ENCODE measurements around the gene NBPF3.

NBPF3 gene

GRCh38 chr1:21530368-21531016 lies 90.6 kb downstream of the NBPF3 start:
- H3K27ac ChIP-seq, result no peak overlapping the region
- no peak for DNase-seq (ENCODE audit: low read depth, low spot score)
- TF ChIP-seq EZH2 (IDR thresholded peaks at IDR 0.05) (no peak), FOXP2 (optimal IDR thresholded peaks at IDR 0.05; ENCODE audit: control extremely low read depth, extremely low read length, insufficient read depth) (no peak), POLR2AphosphoS5 (IDR thresholded peaks at IDR 0.05; ENCODE audit: borderline replicate concordance, low read depth, low read length) (no peak)
- H3K9ac ChIP-seq (ENCODE audit: insufficient read length), result no peak overlapping the region
- H3K9me3 ChIP-seq (ENCODE audit: low read depth, low read length), result no peaks in the 10 kb centered on the region
- no peak overlapping the region for H3K4me3 ChIP-seq
- H3K36me3 ChIP-seq (ENCODE audit: insufficient read depth, low read length), result peaks cover 5% of the 10 kb centered on the region; the same call in 1 of the 2 replicates

DNA sequence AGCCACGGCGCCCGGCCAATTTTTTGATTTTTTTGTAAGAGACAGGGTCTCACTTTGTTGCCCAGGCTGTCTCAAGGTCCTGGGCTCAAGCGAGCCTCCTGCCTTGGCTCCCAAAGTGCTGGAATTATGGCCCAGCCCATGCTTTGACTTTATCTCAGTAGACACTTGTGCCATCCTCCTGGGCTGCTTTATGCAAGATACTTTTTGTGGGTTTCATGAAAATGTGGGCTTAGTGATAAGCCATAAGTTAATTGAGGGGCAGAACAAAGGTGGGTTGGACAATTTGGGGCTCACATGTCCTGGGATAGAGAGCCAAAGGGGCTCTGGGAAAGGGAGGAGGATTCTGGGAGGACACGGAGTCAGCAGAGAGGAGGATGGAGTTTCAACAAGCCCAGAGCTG lies 91.3 kb downstream of the NBPF3 start:
- DNase-seq (ENCODE audit: low read depth, low spot score), result no peak
- peaks cover 5% of the 10 kb centered on the region; the same call in 1 of the 2 replicates for H3K36me3 ChIP-seq (ENCODE audit: insufficient read depth, low read length)
- TF ChIP-seq EZH2 (IDR thresholded peaks at IDR 0.05) (no peak), POLR2AphosphoS5 (IDR thresholded peaks at IDR 0.05; ENCODE audit: borderline replicate concordance, low read depth, low read length) (no peak), FOXP2 (optimal IDR thresholded peaks at IDR 0.05; ENCODE audit: control extremely low read depth, extremely low read length, insufficient read depth) (no peak)
- no peak overlapping the region for H3K27ac ChIP-seq
- no peak overlapping the region for H3K4me3 ChIP-seq
- H3K9me3 ChIP-seq (ENCODE audit: low read depth, low read length), result no peaks in the 10 kb centered on the region
- no peak overlapping the region for H3K9ac ChIP-seq (ENCODE audit: insufficient read length)

DNA sequence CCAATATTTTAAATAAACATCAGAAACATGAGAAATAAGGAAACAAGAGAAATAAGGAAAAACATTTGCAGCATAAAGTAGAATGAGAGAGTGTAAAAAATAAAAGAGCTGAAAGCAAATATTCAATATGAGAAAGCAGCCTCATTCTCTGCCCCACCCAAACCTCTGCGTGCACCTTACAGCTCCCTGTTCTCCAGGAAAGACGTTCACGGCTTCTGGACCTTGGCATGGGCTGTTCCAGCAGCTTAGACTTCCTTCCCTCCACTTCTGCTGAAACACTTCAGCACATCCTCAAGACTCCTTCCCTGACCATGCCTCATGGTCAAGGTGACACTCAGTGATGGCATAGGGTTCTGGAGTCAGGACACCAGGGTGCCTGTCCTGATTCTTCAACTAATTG lies 92.6 kb downstream of the NBPF3 start:
- Histone ChIP-seq H3K4me3 (no peak overlapping the region), H3K9ac (ENCODE audit: insufficient read length) (no peak overlapping the region), H3K9me3 (ENCODE audit: low read depth, low read length) (no peaks in the 10 kb centered on the region), H3K36me3 (ENCODE audit: insufficient read depth, low read length) (peaks cover 5% of the 10 kb centered on the region; the same call in 1 of the 2 replicates), H3K27ac (no peak overlapping the region)
- no peak for DNase-seq (ENCODE audit: low read depth, low spot score)
- TF ChIP-seq EZH2 (IDR thresholded peaks at IDR 0.05), result no peak
- TF ChIP-seq FOXP2 (optimal IDR thresholded peaks at IDR 0.05; ENCODE audit: control extremely low read depth, extremely low read length, insufficient read depth), result no peak
- TF ChIP-seq POLR2AphosphoS5 (IDR thresholded peaks at IDR 0.05; ENCODE audit: borderline replicate concordance, low read depth, low read length), result no peak

DNA sequence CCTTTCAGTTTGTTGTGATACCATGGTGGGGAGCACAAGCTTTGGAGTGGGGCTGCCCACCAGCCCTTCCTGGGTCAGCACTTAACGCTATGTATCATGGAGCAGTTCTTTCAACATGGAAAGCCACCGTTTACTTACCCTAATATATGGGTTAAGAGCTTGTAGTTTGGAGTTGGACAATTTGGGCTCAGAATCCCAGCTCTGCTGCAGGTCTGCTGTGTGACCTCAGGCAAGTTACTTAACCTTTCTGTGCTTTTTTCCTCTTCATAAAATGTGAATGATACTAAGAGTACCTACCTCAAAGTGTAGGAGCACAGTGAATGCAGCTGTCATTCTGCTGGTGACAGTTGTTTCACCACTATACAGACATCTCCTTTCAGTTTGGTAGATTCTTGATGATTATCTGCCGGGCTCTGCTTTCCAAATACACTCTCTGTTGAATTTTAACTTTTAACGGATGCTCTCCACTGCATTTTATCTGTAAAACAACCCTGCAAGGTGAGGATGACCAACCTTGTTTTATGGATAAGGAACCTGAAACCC lies 93.1 kb downstream of the NBPF3 start:
- no peak for DNase-seq (ENCODE audit: low read depth, low spot score)
- Histone ChIP-seq H3K36me3 (ENCODE audit: insufficient read depth, low read length) (peaks cover 5% of the 10 kb centered on the region; the same call in 1 of the 2 replicates), H3K4me3 (no peak overlapping the region), H3K9me3 (ENCODE audit: low read depth, low read length) (no peaks in the 10 kb centered on the region), H3K9ac (ENCODE audit: insufficient read length) (no peak overlapping the region), H3K27ac (no peak overlapping the region)
- TF ChIP-seq POLR2AphosphoS5 (IDR thresholded peaks at IDR 0.05; ENCODE audit: borderline replicate concordance, low read depth, low read length), result no peak
- no peak for TF ChIP-seq EZH2 (IDR thresholded peaks at IDR 0.05)
- no peak for TF ChIP-seq FOXP2 (optimal IDR thresholded peaks at IDR 0.05; ENCODE audit: control extremely low read depth, extremely low read length, insufficient read depth)

DNA sequence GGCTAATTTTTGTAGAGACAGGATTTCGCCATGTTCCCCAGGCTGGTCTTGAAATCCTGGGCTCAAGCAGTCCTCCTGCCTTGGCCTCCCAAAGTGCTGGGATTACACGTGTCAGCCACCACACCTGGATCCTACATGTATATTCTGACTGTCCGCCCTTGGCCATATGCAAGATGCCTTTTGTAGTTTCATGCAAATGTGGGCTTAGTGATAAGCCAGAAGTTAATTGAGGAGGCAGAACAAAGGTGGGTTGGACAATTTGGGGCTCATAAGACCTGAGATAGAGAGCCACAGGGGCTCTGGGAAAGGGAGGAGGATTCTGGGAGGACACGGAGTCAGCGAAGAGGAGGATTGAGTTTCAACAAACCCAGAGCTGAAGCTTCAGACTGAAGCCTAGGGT lies 94.2 kb downstream of the NBPF3 start:
- no peak overlapping the region for H3K27ac ChIP-seq
- no peak overlapping the region for H3K4me3 ChIP-seq
- H3K9ac ChIP-seq (ENCODE audit: insufficient read length), result no peak overlapping the region
- peaks cover 5% of the 10 kb centered on the region; the same call in 1 of the 2 replicates for H3K36me3 ChIP-seq (ENCODE audit: insufficient read depth, low read length)
- no peaks in the 10 kb centered on the region for H3K9me3 ChIP-seq (ENCODE audit: low read depth, low read length)
- DNase-seq (ENCODE audit: low read depth, low spot score), result no peak
- no peak for TF ChIP-seq FOXP2 (optimal IDR thresholded peaks at IDR 0.05; ENCODE audit: control extremely low read depth, extremely low read length, insufficient read depth)
- no peak for TF ChIP-seq EZH2 (IDR thresholded peaks at IDR 0.05)
- TF ChIP-seq POLR2AphosphoS5 (IDR thresholded peaks at IDR 0.05; ENCODE audit: borderline replicate concordance, low read depth, low read length), result no peak

Data from SK-N-MC (cell line).